ENCODE results near the gene OBSCN.

OBSCN gene

DNA sequence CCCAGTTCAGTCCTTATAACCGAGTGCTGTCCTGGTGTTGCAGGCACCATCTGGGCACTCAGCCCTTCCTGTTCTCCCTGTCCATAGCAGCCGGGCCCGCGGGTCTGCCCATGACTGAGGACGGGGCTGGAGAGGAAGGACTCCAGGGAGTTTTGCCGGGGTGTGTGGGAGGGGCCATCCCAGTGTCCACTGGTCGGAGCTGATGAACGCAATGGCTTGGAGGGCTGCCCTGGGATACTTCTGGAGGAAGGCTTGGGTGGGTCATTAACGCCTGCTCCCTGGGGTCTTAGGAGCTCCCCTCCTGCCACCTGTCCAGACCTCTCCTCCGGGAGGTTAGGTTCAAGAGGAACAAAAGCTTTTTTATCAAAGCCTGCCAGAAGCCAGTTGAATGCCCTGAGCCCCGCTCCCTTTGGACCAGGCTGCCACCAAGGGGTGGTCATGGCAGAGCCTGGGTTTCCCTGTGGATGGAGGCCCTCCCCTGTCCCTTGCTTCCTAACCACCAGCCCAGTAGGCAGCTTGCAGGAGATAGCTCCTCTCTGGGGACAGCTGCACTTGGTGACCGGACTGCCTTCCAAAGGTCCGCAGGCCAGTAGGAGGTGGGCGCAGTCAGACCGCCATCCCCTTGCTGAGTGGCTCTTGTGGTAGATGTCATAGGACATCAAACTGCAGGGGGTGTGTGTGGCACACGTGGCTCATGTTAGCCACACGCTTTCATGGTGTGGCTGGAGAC lies 137.5 kb downstream of the OBSCN start:
- DNase-seq: no peak

DNA sequence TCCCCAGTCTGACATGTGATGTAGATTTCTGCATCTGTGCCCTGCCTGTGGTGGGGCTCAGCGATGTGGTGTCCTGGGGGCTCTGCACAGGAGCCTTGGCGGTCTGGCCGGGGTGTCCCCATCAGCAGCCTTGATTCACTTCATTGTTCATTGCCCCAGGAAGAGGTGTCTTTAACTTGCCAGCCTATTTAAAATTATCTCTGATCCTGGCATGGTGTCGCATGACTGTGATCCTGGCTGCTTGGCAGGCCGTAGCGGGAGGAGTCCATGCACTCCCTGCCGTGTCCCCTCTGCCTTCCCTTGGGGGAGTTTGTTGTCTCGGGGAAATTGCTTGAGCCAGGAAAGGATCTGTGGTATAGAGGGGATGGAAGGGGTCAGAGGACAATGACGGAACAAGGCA lies 138.9 kb downstream of the OBSCN start:
- DNase-seq: no peak

DNA sequence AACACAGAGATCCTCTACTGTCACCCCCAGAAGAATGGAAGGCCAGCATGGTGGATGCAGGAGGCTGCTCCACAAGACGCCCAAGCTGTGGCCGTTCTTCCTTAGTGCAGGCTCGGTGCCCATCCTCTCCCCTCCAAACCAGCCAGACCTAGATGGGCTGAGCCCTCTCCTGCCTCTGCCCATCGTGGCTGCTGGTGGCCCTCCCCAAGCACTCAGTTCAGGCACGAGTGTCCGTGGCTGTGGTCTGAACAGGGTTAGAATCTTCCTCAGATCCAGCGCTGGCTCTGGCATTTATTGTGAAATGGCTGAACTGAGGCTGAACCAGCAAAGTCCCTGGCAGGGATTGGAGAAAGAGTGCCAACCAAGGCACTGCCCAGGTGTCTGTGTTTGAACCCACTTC lies 139.3 kb downstream of the OBSCN start:
- no peak for DNase-seq

DNA sequence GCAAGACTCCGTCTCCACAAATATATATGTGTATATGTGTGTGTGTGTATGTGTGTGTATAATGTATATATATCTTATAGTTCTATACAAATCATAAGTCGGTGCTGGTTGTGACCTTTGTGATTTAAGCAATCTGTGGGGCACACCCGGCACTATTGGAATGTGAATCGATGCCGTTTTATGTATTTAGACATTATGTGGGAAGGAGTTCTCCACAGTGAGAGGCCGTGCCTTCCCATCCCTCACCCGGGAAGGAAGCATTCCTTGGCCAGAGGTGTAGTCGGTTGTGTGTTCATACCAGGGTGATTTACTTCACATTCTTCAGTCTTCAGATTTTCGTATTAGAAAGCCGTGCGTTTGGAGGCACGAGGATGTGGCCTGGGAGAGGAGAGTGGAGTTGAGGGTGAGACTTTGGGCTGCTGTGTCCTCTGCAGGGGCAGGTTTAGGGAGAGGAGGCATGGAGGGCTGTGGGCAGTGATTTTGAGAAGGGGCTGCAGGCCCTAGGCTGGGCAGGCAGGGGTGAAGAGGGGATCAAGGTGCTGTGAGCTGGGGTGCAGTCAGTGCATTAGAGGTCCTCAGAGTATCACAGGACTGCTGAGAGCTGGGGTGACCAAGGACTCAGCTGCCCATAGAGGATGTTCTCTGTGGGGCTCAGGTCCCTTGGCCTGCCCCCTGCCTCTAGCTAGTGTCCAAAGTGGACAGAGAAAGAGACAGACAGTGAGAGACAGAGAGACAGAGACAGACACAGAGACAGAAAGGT lies 141.0 kb downstream of the OBSCN start:
- DNase-seq: no peak

DNA sequence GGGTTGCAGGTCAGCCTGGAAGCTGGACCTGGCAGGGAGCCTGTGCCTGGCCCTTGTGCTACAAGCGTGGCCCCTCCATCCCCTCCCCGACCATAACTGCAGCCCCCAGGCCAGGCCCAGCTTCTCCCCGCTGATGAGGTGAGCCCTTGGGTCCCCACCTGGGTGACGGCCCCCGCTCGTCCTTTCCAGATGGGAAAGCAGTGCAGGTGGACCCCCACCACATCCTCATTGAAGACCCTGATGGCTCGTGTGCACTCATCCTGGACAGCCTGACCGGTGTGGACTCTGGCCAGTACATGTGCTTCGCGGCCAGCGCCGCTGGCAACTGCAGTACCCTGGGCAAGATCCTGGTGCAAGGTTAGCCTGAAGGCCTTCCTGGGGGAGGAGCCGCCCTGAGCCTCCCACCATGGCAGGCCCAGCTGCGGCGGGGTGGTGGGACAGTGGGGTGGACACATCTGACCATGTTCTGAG lies 141.9 kb downstream of the OBSCN start:
- DNase-seq: no peak

DNA sequence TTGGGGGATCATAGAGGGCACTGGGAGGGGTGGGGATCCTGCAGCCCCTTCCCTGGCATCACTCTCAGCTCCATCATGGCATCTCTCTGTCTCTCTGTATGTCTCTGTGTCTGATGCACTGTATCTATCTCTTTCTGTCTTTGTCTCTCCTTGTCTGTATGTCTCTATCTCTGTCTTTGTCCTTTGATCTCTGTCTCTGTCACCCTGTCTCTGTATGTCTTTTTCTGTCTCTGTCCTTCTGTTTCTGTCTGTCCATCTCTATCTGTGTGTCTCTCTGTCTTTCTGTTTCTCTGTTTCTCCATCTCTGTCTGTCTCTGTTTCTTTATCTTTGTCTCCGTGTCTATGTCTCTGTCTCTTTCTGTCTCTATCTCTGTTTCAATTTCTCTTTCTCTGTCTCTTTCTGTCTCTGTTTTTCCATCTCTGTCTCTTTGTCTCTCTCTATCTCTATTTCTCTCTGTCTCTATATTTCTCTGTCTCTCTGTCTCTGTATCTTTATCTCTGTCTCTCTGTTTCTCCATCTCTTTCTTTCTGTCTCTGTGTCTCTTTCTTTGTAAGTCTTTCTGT lies 142.4 kb downstream of the OBSCN start:
- no peak for DNase-seq

DNA sequence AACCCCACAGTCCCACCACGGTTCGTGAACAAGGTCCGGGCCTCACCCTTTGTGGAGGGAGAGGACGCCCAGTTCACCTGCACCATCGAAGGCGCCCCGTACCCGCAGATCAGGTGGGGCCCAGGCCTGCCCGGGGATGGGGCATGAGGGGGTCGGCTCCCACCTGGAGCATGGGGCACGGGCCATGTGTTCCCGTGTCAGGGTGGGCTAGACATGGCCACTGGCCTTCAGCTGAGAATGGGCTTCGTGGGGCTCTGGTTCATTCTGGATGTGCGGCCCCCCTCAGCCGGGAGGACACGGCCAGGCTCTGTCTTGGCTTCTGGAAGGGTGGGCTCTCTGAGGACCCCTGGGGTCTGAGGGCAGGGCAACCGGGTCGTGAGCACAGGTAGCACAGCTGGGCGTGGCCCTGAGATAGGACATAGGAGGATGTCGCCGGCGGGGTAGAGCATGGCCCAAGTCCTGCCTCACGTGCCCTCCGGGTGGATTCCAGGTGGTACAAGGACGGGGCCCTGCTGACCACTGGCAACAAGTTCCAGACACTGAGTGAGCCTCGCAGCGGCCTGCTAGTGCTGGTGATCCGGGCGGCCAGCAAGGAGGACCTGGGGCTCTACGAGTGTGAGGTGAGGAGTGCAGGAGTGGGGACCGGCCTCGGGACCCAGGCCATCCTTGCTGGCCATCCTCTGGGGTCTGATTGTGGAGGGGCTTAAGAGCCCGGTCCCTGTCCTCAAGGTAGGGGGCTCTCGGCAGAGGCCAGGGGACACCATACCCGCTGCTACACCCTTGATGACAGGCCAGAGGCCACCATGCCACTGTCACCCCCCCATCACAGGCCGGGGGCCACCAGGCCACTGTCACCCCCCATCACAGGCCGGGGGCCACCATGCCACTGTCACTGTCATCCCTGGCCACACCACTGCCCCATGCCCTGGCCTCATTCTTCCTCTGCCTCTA lies 143.3 kb downstream of the OBSCN start:
- no peak for DNase-seq

DNA sequence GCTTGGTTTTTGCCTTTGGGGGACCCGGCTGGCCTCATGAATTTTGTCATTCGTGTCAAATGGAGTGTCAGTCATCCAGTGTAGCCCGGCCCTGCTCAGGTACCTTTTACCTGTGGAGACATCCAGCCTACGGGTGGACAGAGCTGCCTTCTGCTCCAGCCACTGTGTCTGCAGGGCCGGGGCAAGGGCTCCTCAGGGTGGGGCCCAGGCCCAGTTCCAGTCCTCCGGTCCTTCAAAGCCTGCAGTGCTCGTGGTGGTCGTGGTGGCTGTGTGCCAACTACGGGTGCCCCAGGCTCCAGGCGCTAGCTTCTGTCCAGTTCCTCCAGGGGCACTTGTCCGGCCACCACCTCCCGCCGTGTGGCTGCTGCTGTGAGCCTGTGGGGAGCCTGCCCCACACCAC lies 144.0 kb downstream of the OBSCN start:
- no peak for DNase-seq

DNA sequence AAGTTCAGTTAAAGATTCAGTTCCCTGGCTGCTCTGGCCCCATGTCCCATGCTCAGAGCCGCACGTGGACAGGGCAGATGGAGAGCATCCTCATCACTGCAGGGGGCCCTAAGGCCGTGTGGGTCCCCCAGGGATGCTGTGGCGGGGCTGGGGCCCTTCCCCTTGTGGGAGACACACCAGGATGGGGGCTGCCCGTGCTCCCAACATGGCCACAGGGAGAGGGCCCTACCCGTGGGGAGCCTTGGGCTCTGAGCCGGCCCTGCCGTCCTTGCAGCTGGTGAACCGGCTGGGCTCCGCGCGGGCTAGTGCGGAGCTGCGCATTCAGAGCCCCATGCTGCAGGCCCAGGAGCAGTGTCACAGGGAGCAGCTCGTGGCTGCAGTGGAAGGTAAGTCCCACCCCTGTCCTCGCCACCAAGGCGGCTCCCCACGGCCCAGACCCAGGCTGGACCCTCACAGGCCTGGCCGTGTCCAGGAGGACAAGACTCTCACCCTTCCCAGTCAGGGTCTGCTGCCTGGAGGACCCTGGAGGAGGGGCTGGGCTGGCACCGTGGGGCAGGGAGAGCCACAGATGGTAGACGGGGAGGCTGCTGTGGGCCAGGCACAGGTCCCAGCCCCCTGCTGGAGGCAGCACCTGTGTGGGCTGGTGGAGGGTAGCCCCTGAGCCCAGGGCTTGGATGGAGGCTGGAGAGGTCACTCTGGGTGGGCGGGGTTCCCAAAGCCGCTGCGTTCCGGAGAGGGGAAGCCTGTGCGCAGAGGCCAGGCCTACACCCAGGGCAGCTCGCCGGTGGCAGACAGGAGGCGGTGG lies 145.0 kb downstream of the OBSCN start:
- DNase-seq: no peak

DNA sequence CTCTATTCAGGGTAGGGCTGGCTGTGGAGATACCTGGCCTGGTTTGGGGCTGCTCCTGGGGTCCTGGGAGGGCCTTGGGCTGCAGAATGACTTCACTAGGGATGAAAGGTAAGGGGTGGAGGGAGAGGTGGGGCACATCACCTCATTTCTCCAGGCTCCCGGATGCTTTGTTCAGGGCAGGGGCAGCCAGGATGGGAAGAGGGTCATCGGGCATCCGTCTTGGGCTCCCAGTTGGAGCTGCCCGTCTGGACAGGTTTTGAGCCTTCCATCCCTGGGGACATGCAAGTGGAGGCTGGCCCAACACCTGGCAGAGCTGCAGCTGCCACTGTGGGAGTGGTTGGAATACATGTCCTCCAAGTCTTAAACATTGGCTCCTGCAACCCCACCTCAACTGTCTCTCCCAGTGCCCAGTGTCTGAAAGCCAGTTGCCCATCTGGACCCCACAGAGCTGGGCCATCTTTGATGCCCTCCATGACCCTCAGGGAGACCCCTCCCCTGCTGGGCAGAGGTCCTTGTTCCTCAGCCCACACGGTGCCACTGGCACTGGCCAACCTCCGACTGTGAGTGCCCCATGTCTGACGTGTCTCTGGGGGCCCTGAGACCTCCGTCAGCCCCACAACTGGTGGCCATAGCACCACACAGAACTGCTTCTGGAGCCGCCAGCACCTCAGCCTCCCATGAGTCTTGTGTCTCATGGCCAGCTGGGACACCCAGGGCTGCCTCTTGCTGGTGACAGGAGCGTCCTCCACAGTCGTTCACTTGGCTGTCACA lies 145.9 kb downstream of the OBSCN start:
- no peak for DNase-seq

DNA sequence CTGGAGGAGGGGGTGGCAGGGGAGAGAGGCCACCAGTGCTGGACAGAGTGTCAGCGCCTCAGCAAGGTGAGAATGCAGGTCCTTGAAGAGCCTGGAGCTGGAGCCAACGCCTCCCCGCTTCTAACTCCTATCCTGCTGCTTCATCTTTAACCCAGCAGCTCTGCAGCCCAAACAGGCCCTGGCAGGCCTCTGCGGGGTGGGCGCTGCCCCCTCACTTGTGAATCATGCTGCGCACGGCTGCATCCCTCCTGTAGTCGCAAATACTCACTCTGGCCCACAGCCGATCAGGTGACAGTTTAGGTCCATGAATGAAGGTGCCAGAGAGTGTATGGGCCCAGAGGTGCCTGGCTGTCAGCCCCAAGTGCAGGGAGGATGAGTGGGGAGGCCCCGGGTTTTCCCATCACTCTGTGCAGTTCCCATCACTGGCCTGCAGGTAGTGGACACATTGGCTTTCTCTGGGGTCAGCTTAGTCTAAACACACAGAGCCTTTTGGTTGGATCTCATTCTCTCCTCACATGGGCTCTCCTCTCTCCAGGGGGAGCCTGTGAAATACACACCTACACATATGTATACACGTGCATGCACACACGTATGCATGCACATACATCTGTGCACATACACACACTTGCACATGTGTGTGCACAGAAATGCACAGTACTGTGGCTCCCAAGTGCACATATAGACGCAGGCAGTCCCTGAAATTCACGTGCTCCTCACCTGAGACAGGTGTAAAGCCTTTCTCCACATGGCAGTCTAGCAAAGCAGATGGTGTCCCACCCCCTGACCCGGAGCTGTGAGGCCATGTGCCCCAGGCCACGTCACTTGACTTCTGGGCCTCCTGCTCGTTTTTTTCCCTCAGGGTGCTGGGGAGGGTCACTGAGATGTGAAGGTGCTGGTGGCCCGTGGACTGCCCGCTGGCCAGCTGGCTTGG lies 146.8 kb downstream of the OBSCN start:
- peak in 1 of 3 donors; percentile 1 for DNase-seq

DNA sequence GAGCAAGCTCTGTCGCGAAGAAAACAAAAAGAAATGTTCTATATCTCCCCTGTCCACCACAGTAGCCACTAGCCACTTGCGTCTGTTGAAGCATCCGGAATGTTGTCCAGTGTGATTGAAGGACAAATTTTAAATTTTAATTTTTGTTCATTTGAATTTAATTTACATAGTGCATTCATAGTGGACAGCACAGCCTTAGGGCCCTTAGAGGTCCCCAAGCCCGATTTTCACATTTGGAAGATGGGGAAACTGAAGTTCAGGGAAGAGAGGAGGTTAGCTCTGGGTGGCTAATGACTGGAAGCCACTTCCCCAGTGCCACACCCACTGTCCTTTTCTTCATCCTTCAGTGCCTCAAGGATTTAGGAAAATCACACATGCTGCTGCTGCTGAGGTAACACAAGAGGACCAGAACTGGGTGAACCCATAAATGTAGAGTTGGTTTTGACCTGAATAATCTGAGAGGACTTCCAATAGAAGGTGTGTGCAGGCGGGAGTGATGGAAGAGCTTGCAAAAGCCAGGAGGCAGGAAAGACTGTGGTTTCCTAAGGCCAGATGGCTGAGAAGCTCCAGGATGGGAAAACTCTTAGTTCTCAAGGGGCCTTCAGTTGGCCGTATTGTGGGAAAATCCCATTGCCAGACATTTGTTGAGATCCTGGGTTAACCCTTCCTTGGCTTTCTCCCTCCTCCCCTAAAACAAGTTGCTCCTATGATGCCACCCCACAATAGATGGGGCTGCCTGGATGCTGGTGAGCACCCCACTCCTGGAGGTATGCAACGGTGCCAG lies 149.2 kb downstream of the OBSCN start:
- no peak for DNase-seq

DNA sequence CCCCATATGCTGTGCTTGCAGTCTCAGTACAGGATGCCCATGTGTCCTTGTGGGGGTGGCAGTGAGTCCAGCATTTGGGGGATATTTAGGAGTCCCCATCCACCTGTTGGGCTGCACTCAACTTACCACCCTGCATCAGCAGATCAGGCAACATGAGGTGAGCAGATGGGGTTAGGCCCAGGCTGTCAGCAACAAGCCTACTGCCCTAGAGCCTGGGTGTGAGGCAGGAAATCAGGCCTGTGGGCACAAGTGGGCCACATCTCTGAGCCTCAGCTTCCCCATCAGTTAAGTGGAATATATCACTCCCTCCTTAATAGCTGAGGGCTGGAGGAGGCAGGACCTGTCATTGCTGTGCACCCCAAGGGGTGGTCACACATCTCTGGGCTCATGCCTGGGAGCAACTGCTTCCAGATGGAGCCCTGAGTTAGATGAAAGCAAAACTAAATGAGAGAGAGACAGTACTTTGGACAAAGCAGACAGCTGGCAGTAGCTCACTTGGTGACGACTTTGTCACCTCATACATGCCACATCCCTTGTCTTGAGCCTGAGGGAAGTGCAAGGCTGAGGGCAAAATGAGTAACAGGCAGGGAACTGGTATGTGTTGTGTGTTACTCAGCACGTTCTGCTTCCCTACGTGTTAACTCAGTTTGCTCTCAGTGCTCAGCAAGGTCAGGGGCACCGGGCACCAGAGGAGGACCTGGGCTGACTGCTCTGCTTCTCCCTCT lies 150.4 kb downstream of the OBSCN start:
- DNase-seq: no peak

DNA sequence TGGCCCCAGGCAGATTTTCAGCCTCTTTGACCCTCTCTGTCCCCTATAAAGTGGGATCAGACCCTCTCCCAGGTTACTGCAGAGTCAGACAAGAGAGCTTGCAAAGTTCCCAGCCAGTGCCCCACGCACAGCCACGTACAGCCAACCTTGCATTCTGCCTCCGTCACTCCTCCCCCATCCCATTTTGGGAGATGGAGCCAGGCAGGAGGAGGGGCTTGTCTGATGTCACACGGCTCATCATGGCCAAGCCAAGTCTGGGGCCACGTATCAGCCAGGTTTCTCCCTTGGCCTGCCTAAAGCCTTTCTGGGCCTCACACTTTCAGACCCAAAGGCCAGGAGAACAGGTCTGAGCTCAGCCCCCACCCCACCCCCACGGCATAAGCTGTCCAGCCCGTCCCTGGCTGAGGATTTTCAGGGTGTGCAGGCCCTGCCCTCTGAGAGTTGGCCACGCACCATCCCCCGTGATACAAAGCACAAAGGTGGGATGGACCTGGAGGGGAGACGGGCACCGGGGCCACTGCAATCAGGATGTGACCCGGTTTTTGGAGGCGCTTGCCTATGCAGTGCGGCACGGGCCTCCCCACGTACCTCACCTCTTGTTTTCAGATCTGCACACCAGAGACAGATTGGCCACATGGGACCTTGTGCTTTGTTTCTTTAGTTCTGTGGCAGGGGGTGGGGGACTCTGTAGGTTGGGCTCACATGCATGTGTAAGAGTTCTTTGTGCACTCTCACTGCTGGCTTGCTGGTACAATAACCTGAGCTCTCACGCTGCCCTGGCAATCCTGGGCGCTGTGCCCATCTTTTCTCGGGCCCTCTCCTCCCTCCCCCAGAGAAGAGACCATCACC lies 151.1 kb downstream of the OBSCN start:
- no peak for DNase-seq

DNA sequence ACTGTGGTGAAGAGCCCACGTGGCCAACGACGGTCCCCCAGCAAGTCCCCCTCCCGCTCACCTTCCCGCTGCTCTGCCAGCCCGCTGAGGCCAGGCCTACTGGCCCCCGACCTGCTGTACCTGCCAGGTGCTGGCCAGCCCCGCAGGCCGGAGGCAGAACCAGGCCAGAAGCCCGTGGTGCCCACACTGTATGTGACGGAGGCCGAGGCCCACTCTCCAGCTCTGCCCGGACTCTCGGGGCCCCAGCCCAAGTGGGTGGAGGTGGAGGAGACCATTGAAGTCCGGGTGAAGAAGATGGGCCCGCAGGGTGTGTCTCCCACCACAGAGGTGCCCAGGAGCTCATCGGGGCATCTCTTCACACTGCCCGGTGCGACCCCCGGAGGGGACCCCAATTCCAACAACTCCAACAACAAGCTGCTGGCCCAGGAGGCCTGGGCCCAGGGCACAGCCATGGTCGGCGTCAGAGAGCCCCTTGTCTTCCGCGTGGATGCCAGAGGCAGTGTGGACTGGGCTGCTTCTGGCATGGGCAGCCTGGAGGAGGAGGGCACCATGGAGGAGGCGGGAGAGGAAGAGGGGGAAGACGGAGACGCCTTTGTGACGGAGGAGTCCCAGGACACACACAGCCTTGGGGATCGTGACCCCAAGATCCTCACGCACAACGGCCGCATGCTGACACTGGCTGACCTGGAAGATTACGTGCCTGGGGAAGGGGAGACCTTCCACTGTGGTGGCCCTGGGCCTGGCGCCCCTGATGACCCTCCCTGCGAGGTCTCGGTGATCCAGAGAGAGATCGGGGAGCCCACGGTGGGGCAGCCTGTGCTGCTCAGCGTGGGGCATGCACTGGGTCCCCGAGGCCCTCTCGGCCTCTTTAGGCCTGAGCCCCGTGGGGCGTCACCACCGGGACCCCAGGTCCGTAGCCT lies 152.0 kb downstream of the OBSCN start:
- no peak for DNase-seq

Data from suppressor macrophage treated with lipopolysaccharide for 1 hour (primary cell).